CD14-positive monocyte (primary cell): Measurements from ENCODE around the gene C13orf46. TPM values are rescaled to one million over a fixed set of nuclear protein-coding genes. Genes with fewer than 3 reads are reported as not detected.

Experiments used
- DNase-seq, 3 donors: peaks; one replicate each; pipeline ENCODE4 v3.0.0-alpha.2; 2011 to 2022
- H2AFZ ChIP-seq: 2 replicates; pipeline ENCODE4 v1.6.0; 2012; ENCODE audit warnings: mild to moderate bottlenecking, low read depth, low read length, inconsistent platforms; ENCODE audit not compliant: insufficient read depth, poor library complexity, severe bottlenecking
- H3K27ac ChIP-seq, 2 donors: 1 replicate in 1 of 2; 2 replicates in 1 of 2; pipeline ENCODE4 v1.5.1; 2012 to 2013; ENCODE audit warnings: low read length in 2 of 2, control low read depth in 1 of 2, inconsistent platforms in 1 of 2, low read depth in 1 of 2, mild to moderate bottlenecking in 1 of 2
- H3K27me3 ChIP-seq, 2 donors: one replicate each; pipeline versions ENCODE4 v1.6.0 to v1.6.1; 2011 to 2013; ENCODE audit warnings: low read length in 2 of 2; ENCODE audit not compliant: control insufficient read depth in 2 of 2, insufficient read depth in 2 of 2
- H3K36me3 ChIP-seq, 2 donors: replicated peaks in 1 of 2; 1 replicate in 1 of 2; 2 replicates in 1 of 2; pipeline versions ENCODE4 v1.5.1 to v1.6.1; 2012 to 2013; ENCODE audit warnings: low read length in 2 of 2, control low read depth in 1 of 2, inconsistent platforms in 1 of 2, mild to moderate bottlenecking in 1 of 2; ENCODE audit not compliant: insufficient read depth in 2 of 2, control insufficient read depth in 1 of 2
- H3K4me1 ChIP-seq, 2 donors: 1 replicate in 1 of 2; 2 replicates in 1 of 2; pipeline versions ENCODE4 v1.5.1 to v1.6.1; 2012 to 2013; ENCODE audit warnings: low read length in 2 of 2, control low read depth in 1 of 2, inconsistent platforms in 1 of 2, mild to moderate bottlenecking in 1 of 2, moderate library complexity in 1 of 2; ENCODE audit not compliant: insufficient read depth in 2 of 2, control insufficient read depth in 1 of 2
- H3K4me2 ChIP-seq: replicated peaks from 2 replicates; pipeline ENCODE3; 2012; ENCODE audit warnings: low read length, moderate library complexity, mild to moderate bottlenecking; ENCODE audit not compliant: poor library complexity, severe bottlenecking; ENCODE audit errors: extremely low read depth
- H3K4me3 ChIP-seq, 3 experiments: fragments of 200-600 bp in 1 of 3; sonication (generic) in 1 of 3; replicated peaks in 1 of 3; 1 replicate in 2 of 3; 2 replicates in 1 of 3; pipeline ENCODE4 v1.5.1; 2011 to 2013; ENCODE audit warnings: low read length in 3 of 3, mild to moderate bottlenecking in 3 of 3, control low read depth in 2 of 3, low read depth in 2 of 3, inconsistent platforms in 1 of 3, moderate library complexity in 1 of 3
- H3K79me2 ChIP-seq: 2 replicates; pipeline ENCODE4 v1.6.0; 2012; ENCODE audit warnings: mild to moderate bottlenecking, control low read depth, inconsistent platforms, low read length, moderate library complexity; ENCODE audit not compliant: insufficient read depth
- H3K9ac ChIP-seq: 2 replicates; pipeline ENCODE4 v1.6.0; 2017; ENCODE audit warnings: low read length, mild to moderate bottlenecking; ENCODE audit not compliant: insufficient read depth, poor library complexity, severe bottlenecking
- H3K9me3 ChIP-seq, 2 donors: replicated peaks in 1 of 2; 1 replicate in 1 of 2; 2 replicates in 1 of 2; pipeline versions ENCODE4 v1.5.1 to v1.6.1; 2012 to 2013; ENCODE audit warnings: low read length in 2 of 2, control low read depth in 1 of 2; ENCODE audit not compliant: control insufficient read depth in 1 of 2, insufficient read depth in 1 of 2
- H4K20me1 ChIP-seq: 2 replicates; pipeline ENCODE4 v1.6.0; 2012; ENCODE audit warnings: mild to moderate bottlenecking, low read length, control low read depth, moderate library complexity; ENCODE audit not compliant: insufficient read depth
- H3K27ac Mint-ChIP-seq, 7 donors: one replicate each; pipeline ENCODE4 v1.8.0; 2020; ENCODE audit warnings: mild to moderate bottlenecking in 7 of 7, mixed read lengths in 7 of 7, moderate library complexity in 6 of 7, inconsistent platforms in 2 of 7
- H3K27me3 Mint-ChIP-seq, 3 donors: one replicate each; pipeline ENCODE4 v1.8.0; 2021 to 2022; ENCODE audit warnings: low read depth in 3 of 3, mild to moderate bottlenecking in 3 of 3, mixed read lengths in 3 of 3, moderate library complexity in 3 of 3, inconsistent platforms in 1 of 3
- H3K36me3 Mint-ChIP-seq, 2 donors: one replicate each; pipeline ENCODE4 v1.8.0; 2020; ENCODE audit warnings: mixed read lengths in 2 of 2, inconsistent platforms in 1 of 2, mild to moderate bottlenecking in 1 of 2
- H3K4me1 Mint-ChIP-seq: one replicate; pipeline ENCODE4 v1.8.0; 2020; ENCODE audit warnings: mild to moderate bottlenecking, mixed read lengths
- H3K4me3 Mint-ChIP-seq, 2 donors: one replicate each; pipeline ENCODE4 v1.8.0; 2020; ENCODE audit warnings: mild to moderate bottlenecking in 2 of 2, mixed read lengths in 2 of 2, moderate library complexity in 1 of 2
- H3K9me3 Mint-ChIP-seq, 7 donors: one replicate each; pipeline ENCODE4 v1.8.0; 2020 to 2022; ENCODE audit warnings: mixed read lengths in 7 of 7, mild to moderate bottlenecking in 6 of 7, moderate library complexity in 6 of 7, inconsistent platforms in 2 of 7
- CTCF ChIP-seq: fragments of 200-600 bp; IDR thresholded peaks from one replicate; pipeline ENCODE4 v1.8.0; 2022; ENCODE audit warnings: antibody characterized with exemption, mild to moderate bottlenecking
- WGBS: methylation state at CpG from one replicate; pipeline ENCODE4 v1.1.5; 2013; ENCODE audit warnings: missing lambda C conversion rate; ENCODE audit not compliant: insufficient coverage; 5-methylcytosine and 5-hydroxymethylcytosine counted together
- intact Hi-C, 2 donors: fragments of 100-400 bp; cut with micrococcal nuclease; formaldehyde crosslinking; loops; one replicate each; pipeline versions ENCODE4 v1.15.0 to v1.15.1; 2023
- polyA plus RNA-seq, 3 donors: library from polyadenylated mRNA; depleted of rRNA in 1 of 3; unstranded in 2 of 3; stranded (reverse) in 1 of 3; fragments of 300-500 nt in 2 of 3; fragments of >200 nt in 1 of 3; fragmentation: Illumina TruSeq in 2 of 3; gene quantifications; 1 replicate in 2 of 3; 2 replicates in 1 of 3; pipeline ENCODE4 v1.2.3, GENCODE V29; 2012 to 2021

The C13orf46 gene
- polyA plus RNA-seq, 3 donors, result 0.05 to 0.35 TPM; not detected in 1

GRCh38 chr13:113991191-113991669, 17.4 kb upstream of the C13orf46 start:
- Mint-ChIP-seq H3K27ac (no peak overlapping the region), H3K9me3 (peaks cover 0 to 28% (median 0%) of the 10 kb centered on the region in 7 donors), H3K27me3 (no peaks in the 10 kb centered on the region), H3K4me1 (no peaks in the 10 kb centered on the region), H3K36me3 (peaks cover 55 to 60% of the 10 kb centered on the region in 2 donors), H3K4me3 (no peak overlapping the region)
- Histone ChIP-seq H3K4me3 (no peak overlapping the region), H3K27ac (no peak overlapping the region), H3K4me1 (no peaks in the 10 kb centered on the region), H2AFZ (no peak overlapping the region), H3K79me2 (no peaks in the 10 kb centered on the region), H3K27me3 (no peaks in the 10 kb centered on the region), H3K9ac (no peak overlapping the region), H3K36me3 (peaks cover 55 to 67% of the 10 kb centered on the region in 2 donors), H3K9me3 (peaks cover 0 to 3% of the 10 kb centered on the region in 2 donors), H3K4me2 (no peak overlapping the region), H4K20me1 (no peaks in the 10 kb centered on the region)
- no peak for TF ChIP-seq CTCF
- no peak for DNase-seq
- intact Hi-C loops, result no loop called here
- WGBS, result 96% methylated on average over 9 of the region's 10 CpGs

GRCh38 chr13:113990321-113990837, 16.5 kb upstream of the C13orf46 start:
- DNase-seq, result no peak
- no peaks in the 10 kb centered on the region for H3K27me3 ChIP-seq
- H3K9me3 ChIP-seq, result peaks cover 0 to 3% of the 10 kb centered on the region in 2 donors
- peaks cover 55 to 60% of the 10 kb centered on the region in 2 donors for H3K36me3 Mint-ChIP-seq
- H3K9ac ChIP-seq, result no peak overlapping the region
- H3K4me2 ChIP-seq, result no peak overlapping the region
- no peaks in the 10 kb centered on the region for H3K27me3 Mint-ChIP-seq
- H3K27ac Mint-ChIP-seq, result peak overlapping the region in 1 of 7 donors; percentile 62
- no peak overlapping the region for H2AFZ ChIP-seq
- no peak overlapping the region for H3K27ac ChIP-seq
- no peak overlapping the region for H3K4me3 ChIP-seq
- no peaks in the 10 kb centered on the region for H3K79me2 ChIP-seq
- H3K4me1 Mint-ChIP-seq, result no peaks in the 10 kb centered on the region
- H4K20me1 ChIP-seq, result no peaks in the 10 kb centered on the region
- H3K4me3 Mint-ChIP-seq, result no peak overlapping the region
- H3K4me1 ChIP-seq, result no peaks in the 10 kb centered on the region
- intact Hi-C loops, result no loop called here
- 97% methylated on average over 9 of the region's 9 CpGs for WGBS
- peaks cover 51 to 63% of the 10 kb centered on the region in 2 donors for H3K36me3 ChIP-seq
- TF ChIP-seq CTCF, result no peak
- peaks cover 0 to 28% (median 0%) of the 10 kb centered on the region in 7 donors for H3K9me3 Mint-ChIP-seq
